Mesendoderm (in vitro differentiated cells): ENCODE measurements around the gene CLUH.

Experiments used
- DNase-seq: peaks from one replicate; pipeline ENCODE4 v3.0.0; 2013
- H2AK5ac ChIP-seq: 2 replicates; pipeline ENCODE4 v1.6.1; 2013; ENCODE audit warnings: low read length, inconsistent platforms
- H2BK120ac ChIP-seq: 2 replicates; pipeline ENCODE4 v1.6.1; 2013; ENCODE audit warnings: low read depth, mild to moderate bottlenecking, low read length, moderate library complexity, mixed read lengths
- H2BK15ac ChIP-seq: replicated peaks from 2 replicates; pipeline ENCODE4 v1.6.1; 2013; ENCODE audit warnings: low read depth, mild to moderate bottlenecking, moderate library complexity
- H2BK5ac ChIP-seq: 2 replicates; pipeline ENCODE4 v1.6.1; 2013; ENCODE audit warnings: low read length, inconsistent platforms
- H3K18ac ChIP-seq: 2 replicates; pipeline ENCODE4 v1.6.1; 2013; ENCODE audit warnings: mild to moderate bottlenecking, low read length, mixed read lengths
- H3K23ac ChIP-seq: one replicate; pipeline ENCODE4 v1.6.1; 2013; ENCODE audit warnings: low read length
- H3K27ac ChIP-seq: 2 replicates; pipeline ENCODE4 v1.5.1; 2013; ENCODE audit warnings: low read depth, mild to moderate bottlenecking, inconsistent platforms, low read length, moderate library complexity
- H3K27me3 ChIP-seq: 2 replicates; pipeline ENCODE4 v1.6.1; 2013; ENCODE audit warnings: low read length, control low read depth, mild to moderate bottlenecking, inconsistent platforms; ENCODE audit not compliant: insufficient read depth, poor library complexity
- H3K36me3 ChIP-seq: 2 replicates; pipeline ENCODE4 v1.6.1; 2013; ENCODE audit warnings: low read length, inconsistent platforms; ENCODE audit not compliant: control insufficient read depth, insufficient read depth
- H3K4ac ChIP-seq: one replicate; pipeline ENCODE4 v1.6.1; 2013; ENCODE audit warnings: low read depth, mild to moderate bottlenecking, low read length, moderate library complexity
- H3K4me1 ChIP-seq: 2 replicates; pipeline ENCODE4 v1.6.1; 2013; ENCODE audit warnings: low read depth, low read length, inconsistent platforms; ENCODE audit not compliant: control insufficient read depth
- H3K4me2 ChIP-seq: 2 replicates; pipeline ENCODE4 v1.6.1; 2013; ENCODE audit warnings: low read length
- H3K4me3 ChIP-seq: 2 replicates; pipeline ENCODE4 v1.5.1; 2013; ENCODE audit warnings: mild to moderate bottlenecking, low read length
- H3K56ac ChIP-seq: one replicate; pipeline ENCODE4 v1.6.1; 2013; ENCODE audit warnings: low read length
- H3K79me1 ChIP-seq: 2 replicates; pipeline ENCODE4 v1.6.1; 2013; ENCODE audit warnings: low read length, inconsistent platforms
- H3K79me2 ChIP-seq: 2 replicates; pipeline ENCODE4 v1.6.1; 2013; ENCODE audit warnings: mild to moderate bottlenecking, low read length; ENCODE audit not compliant: control insufficient read depth, insufficient read depth
- H3K9ac ChIP-seq: 2 replicates; pipeline ENCODE4 v1.6.1; 2013; ENCODE audit warnings: low read length, inconsistent platforms
- H4K5ac ChIP-seq: one replicate; pipeline ENCODE4 v1.6.1; 2013; ENCODE audit warnings: low read length
- H4K8ac ChIP-seq: one replicate; pipeline ENCODE4 v1.6.1; 2013; ENCODE audit warnings: low read depth, mild to moderate bottlenecking, control low read depth, low read length, moderate library complexity
- WGBS: extraction: QIAGEN DNeasy Blood & Tissue Kit; methylation state at CpG from one replicate; pipeline ENCODE4 v1.1.7; 2013; ENCODE audit warnings: low lambda C conversion rate, missing lambda C conversion rate; ENCODE audit not compliant: insufficient coverage; ENCODE audit errors: extremely low coverage; 5-methylcytosine and 5-hydroxymethylcytosine counted together

CLUH gene

GRCh38 chr17:2703181-2703580 is 8.4 kb downstream of the CLUH start:
- no peak for DNase-seq
- no CpG with 5 or more reads among the region's 20 CpGs for WGBS
- Histone ChIP-seq H2AK5ac (no peak overlapping the region), H3K4me1 (no peaks in the 10 kb centered on the region), H3K4me2 (no peak overlapping the region), H3K79me1 (peaks cover 4% of the 10 kb centered on the region), H3K4ac (no peak overlapping the region), H3K36me3 (peaks cover under 1% of the 10 kb centered on the region), H2BK15ac (no peak overlapping the region), H3K27ac (no peak overlapping the region), H4K5ac (no peak overlapping the region), H3K18ac (no peak overlapping the region), H3K79me2 (peaks cover 27% of the 10 kb centered on the region), H2BK120ac (no peak overlapping the region), H2BK5ac (no peak overlapping the region), H3K9ac (no peak overlapping the region), H3K27me3 (no peaks in the 10 kb centered on the region), H3K56ac (no peak overlapping the region), H3K4me3 (no peak overlapping the region), H4K8ac (no peak overlapping the region), H3K23ac (no peak overlapping the region)

- H3K18ac ChIP-seq, result no peak overlapping the region
- peaks cover 2% of the 10 kb centered on the region for H3K36me3 ChIP-seq
- peaks cover 17% of the 10 kb centered on the region for H3K79me2 ChIP-seq
- no peak overlapping the region for H2BK15ac ChIP-seq
- no peak overlapping the region for H3K4me2 ChIP-seq
- no peak overlapping the region for H2BK5ac ChIP-seq
- H3K27ac ChIP-seq, result no peak overlapping the region
- H3K4me3 ChIP-seq, result no peak overlapping the region
- no peak overlapping the region for H4K5ac ChIP-seq
- no peak overlapping the region for H2AK5ac ChIP-seq
- no peaks in the 10 kb centered on the region for H3K4me1 ChIP-seq
- H3K9ac ChIP-seq, result no peak overlapping the region
- no peak overlapping the region for H3K4ac ChIP-seq
- peaks cover 3% of the 10 kb centered on the region for H3K79me1 ChIP-seq
- no peak overlapping the region for H2BK120ac ChIP-seq
- no peak overlapping the region for H4K8ac ChIP-seq
- no CpG with 5 or more reads among the region's 22 CpGs for WGBS
- H3K27me3 ChIP-seq, result no peaks in the 10 kb centered on the region
- no peak overlapping the region for H3K56ac ChIP-seq
- DNase-seq, result peak; percentile 38
- no peak overlapping the region for H3K23ac ChIP-seq
Measured at GRCh38 chr17:2701996-2702741, 9.4 kb downstream of the CLUH start.

- Histone ChIP-seq H3K4me3 (no peak overlapping the region), H3K4me2 (no peak overlapping the region), H3K79me2 (peaks cover 9% of the 10 kb centered on the region), H2BK120ac (no peak overlapping the region), H3K4me1 (no peaks in the 10 kb centered on the region), H2AK5ac (no peak overlapping the region), H3K18ac (no peak overlapping the region), H2BK5ac (no peak overlapping the region), H2BK15ac (no peak overlapping the region), H3K36me3 (peaks cover 4% of the 10 kb centered on the region), H3K27me3 (no peaks in the 10 kb centered on the region), H3K23ac (no peak overlapping the region), H3K9ac (no peak overlapping the region), H4K8ac (no peak overlapping the region), H3K56ac (no peak overlapping the region), H3K4ac (no peak overlapping the region), H3K79me1 (peaks cover 3% of the 10 kb centered on the region), H3K27ac (no peak overlapping the region), H4K5ac (no peak overlapping the region)
- no CpG with 5 or more reads among the region's 41 CpGs for WGBS
- no peak for DNase-seq
Measured at GRCh38 chr17:2701161-2701995, 10.2 kb downstream of the CLUH start.

- no CpG with 5 or more reads among the region's 27 CpGs for WGBS
- Histone ChIP-seq H3K4me1 (no peaks in the 10 kb centered on the region), H3K79me1 (peaks cover 1% of the 10 kb centered on the region), H3K4ac (no peak overlapping the region), H3K9ac (no peak overlapping the region), H3K56ac (no peak overlapping the region), H3K36me3 (peaks cover 4% of the 10 kb centered on the region), H3K4me3 (no peak overlapping the region), H3K18ac (no peak overlapping the region), H3K27me3 (no peaks in the 10 kb centered on the region), H3K23ac (no peak overlapping the region), H2AK5ac (no peak overlapping the region), H2BK5ac (no peak overlapping the region), H2BK15ac (no peak overlapping the region), H3K79me2 (peaks cover 4% of the 10 kb centered on the region), H2BK120ac (no peak overlapping the region), H3K27ac (no peak overlapping the region), H3K4me2 (no peak overlapping the region), H4K5ac (no peak overlapping the region), H4K8ac (no peak overlapping the region)
- no peak for DNase-seq
Measured at GRCh38 chr17:2700491-2701141, 10.9 kb downstream of the CLUH start.

- Histone ChIP-seq H3K27ac (no peak overlapping the region), H4K5ac (no peak overlapping the region), H2AK5ac (no peak overlapping the region), H3K4me2 (no peak overlapping the region), H3K9ac (no peak overlapping the region), H3K36me3 (peaks cover 4% of the 10 kb centered on the region), H3K18ac (no peak overlapping the region), H3K79me2 (peaks cover 2% of the 10 kb centered on the region), H3K4me3 (no peak overlapping the region), H3K56ac (no peak overlapping the region), H3K23ac (no peak overlapping the region), H4K8ac (no peak overlapping the region), H3K4ac (no peak overlapping the region), H3K79me1 (no peaks in the 10 kb centered on the region), H3K27me3 (no peaks in the 10 kb centered on the region), H2BK120ac (no peak overlapping the region), H2BK5ac (no peak overlapping the region), H3K4me1 (no peaks in the 10 kb centered on the region), H2BK15ac (no peak overlapping the region)
- WGBS, result no CpG with 5 or more reads among the region's 20 CpGs
- no peak for DNase-seq
Measured at GRCh38 chr17:2700030-2700490, 11.5 kb downstream of the CLUH start.
